C4-2B (cell line): ENCODE data around the gene SLCO4A1.

Experiments
- CTCF ChIP-seq: fragments of 450-650 bp; conservative IDR thresholded peaks from 2 replicates; pipeline ENCODE4 v1.5.1; 2017; ENCODE audit warnings: mild to moderate bottlenecking
- ZFX ChIP-seq: fragments of 450-650 bp; IDR thresholded peaks from 2 replicates; pipeline ENCODE4 v1.6.1; 2017

- TF ChIP-seq CTCF, result no peak
- TF ChIP-seq ZFX, result no peak
Measured at GRCh38 chr20:62640870-62641269, 1.4 kb upstream of the SLCO4A1 start.
